Hepatocyte (in vitro differentiated cells): ENCODE data around the gene KDM4B.

Source experiments
- EZH2 ChIP-seq: fragments of 200-600 bp; sonication (generic); IDR thresholded peaks from 2 replicates; pipeline ENCODE4 v1.6.1; 2016; ENCODE audit warnings: antibody characterized with exemption, mild to moderate bottlenecking, borderline replicate concordance
- TF ChIP-seq, protein P1 (sequence below): fragments of 200-600 bp; sonication (generic); IDR thresholded peaks from 2 replicates; pipeline ENCODE4 v1.5.1; 2016; ENCODE audit warnings: antibody characterized with exemption, mild to moderate bottlenecking; ENCODE audit not compliant: poor library complexity

DNA sequence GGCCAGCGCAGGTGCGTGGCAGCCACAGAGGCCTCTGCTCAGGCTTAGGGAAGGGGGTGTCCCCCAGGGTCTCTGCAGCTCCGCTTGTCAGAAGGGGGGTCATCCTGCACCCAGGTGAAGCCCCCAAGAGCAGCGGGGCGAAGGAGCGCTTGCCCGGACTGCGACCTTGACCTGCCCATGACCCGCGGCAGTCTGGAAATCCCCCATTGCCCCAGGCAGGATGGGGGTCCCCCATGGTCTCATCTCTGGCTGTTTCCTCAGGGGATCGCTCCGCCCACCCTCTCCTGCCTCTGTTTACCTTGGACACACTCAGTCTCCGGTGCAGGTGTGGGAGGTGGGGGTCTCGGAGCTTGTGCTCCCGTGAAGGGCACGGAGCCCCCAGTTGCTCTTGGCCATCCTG, 82.7 kb downstream of the KDM4B start:
- TF ChIP-seq, protein P1, sequence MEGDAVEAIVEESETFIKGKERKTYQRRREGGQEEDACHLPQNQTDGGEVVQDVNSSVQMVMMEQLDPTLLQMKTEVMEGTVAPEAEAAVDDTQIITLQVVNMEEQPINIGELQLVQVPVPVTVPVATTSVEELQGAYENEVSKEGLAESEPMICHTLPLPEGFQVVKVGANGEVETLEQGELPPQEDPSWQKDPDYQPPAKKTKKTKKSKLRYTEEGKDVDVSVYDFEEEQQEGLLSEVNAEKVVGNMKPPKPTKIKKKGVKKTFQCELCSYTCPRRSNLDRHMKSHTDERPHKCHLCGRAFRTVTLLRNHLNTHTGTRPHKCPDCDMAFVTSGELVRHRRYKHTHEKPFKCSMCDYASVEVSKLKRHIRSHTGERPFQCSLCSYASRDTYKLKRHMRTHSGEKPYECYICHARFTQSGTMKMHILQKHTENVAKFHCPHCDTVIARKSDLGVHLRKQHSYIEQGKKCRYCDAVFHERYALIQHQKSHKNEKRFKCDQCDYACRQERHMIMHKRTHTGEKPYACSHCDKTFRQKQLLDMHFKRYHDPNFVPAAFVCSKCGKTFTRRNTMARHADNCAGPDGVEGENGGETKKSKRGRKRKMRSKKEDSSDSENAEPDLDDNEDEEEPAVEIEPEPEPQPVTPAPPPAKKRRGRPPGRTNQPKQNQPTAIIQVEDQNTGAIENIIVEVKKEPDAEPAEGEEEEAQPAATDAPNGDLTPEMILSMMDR = no peak
- no peak for TF ChIP-seq EZH2
